ENCODE data around the gene PCDH1.
"Not testable (repeated sequence)": the region's sequence is repeated elsewhere in the genome, so short reads cannot be mapped to it uniquely, and the experiment has no call there.

PCDH1 gene

DNA sequence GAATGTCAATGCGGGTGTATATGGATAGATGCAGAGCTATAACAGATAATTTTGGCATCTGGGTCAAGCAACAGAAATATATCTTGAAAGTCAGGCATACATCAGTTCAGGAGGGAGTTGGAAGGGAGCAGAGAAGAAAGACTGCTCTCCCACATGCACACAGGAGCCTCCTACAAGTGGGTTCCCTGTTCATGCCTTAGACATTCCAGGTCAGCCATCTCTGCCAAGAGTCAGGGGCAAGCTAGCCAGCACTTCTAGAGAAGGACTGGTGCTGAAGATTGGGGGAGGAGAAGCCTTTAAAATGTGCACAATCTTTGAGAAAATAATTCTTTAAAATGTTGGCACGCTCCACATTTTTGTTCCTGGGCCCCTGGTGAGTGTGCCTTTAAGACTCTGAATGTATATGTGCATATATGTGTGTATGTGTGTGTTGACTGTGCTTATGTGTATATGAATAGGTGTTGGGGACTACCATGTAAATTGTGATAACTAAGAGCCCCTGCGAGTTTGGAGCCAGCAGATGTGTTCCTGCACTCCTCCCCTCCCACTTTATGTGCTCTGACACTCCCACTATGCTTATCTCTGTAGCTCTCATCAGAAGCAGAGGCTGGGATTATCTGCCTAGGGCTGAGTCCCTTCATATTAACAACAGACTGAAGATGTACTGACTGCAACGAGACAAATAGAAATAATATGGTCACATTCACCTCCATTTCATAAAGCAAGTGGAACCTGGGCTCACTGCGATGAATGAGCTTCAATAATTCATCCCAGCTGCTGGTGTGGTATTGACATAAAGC is 24.0 kb upstream of the PCDH1 start:
- POLR2A ChIA-PET, result interaction anchor here (0.6 kb wide), 1 partner anchor 8 kb away, joined by 6 read pairs; no protein-coding TSS in a partner anchor

DNA sequence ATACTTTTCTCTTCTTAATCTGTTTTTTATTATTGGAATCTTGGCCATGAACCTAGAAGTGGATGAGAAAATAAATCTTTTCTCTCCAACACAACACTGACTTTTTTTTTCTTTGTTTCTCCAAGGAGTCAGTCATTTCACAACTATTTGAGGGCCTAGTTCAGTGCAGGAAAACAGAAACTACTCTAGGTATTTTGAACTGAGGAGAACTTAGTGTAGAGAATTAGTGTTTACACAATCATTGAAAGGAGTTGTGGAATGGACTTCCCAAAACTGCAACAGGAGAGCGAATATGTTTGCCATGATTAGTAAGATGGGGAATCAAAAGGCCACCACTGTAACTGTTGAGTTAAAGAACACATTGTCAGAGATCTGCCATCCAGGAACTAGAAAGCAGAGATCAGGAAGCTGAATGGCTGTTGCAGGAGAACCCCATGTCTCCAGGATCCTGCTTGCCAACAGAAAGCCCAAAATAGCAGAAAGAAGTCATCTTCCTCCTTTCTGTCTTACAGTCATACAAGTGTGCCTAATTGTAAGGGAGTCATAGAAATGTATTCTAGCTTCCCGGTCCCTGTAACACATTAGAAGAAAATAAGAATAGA is 20.3 kb upstream of the PCDH1 start:
- Histone ChIP-seq H3K9me3 (ENCODE audit: control extremely low read depth in 1 of 5, control insufficient read depth in 4 of 5, insufficient read depth in 2 of 5, low read depth in 1 of 5, low read length in 4 of 5) (no peaks in the 10 kb centered on the region), H3K4me3 (ENCODE audit: control insufficient read depth in 1 of 7, extremely low read depth in 1 of 7, insufficient read depth in 4 of 7, low read depth in 2 of 7, low read length in 6 of 7) (no peak overlapping the region), H3K36me3 (ENCODE audit: control insufficient read depth in 4 of 4, insufficient read depth in 4 of 4, low read length in 3 of 4) (no peaks in the 10 kb centered on the region), H3K27me3 (replicated peaks in 2 of 5; ENCODE audit: control insufficient read depth in 4 of 5, insufficient read depth in 5 of 5, low read length in 4 of 5) (peaks cover 0 to 3% (median 0%) of the 10 kb centered on the region in 5 experiments), H3K4me1 (ENCODE audit: control extremely low read depth in 1 of 4, control insufficient read depth in 4 of 4, insufficient read depth in 4 of 4, low read length in 3 of 4) (peaks cover 0 to 11% (median 0%) of the 10 kb centered on the region in 4 experiments), H3K27ac (ENCODE audit: insufficient read depth in 1 of 2, low read depth in 1 of 2, low read length in 2 of 2, poor library complexity in 1 of 2, severe bottlenecking in 2 of 2) (no peak overlapping the region)
- ChIA-PET POLR2A (no interaction called here), CTCF (interaction anchor here (1.2 kb wide), 1 partner anchor 62 kb away, joined by 4 read pairs; no protein-coding TSS in a partner anchor)
- no peak for DNase-seq
- 100% methylated on average over 1 of the region's 2 CpGs for WGBS (ENCODE audit: insufficient coverage)

More for the DNA sequence above, 24.0 kb upstream of the PCDH1 start:
- Histone ChIP-seq H3K27ac (ENCODE audit: insufficient read depth in 1 of 2, low read depth in 1 of 2, low read length in 2 of 2, poor library complexity in 1 of 2, severe bottlenecking in 2 of 2) (no peak overlapping the region), H3K27me3 (replicated peaks in 2 of 5; ENCODE audit: control insufficient read depth in 4 of 5, insufficient read depth in 5 of 5, low read length in 4 of 5) (peaks cover 0 to 3% (median 0%) of the 10 kb centered on the region in 5 experiments), H3K4me1 (ENCODE audit: control extremely low read depth in 1 of 4, control insufficient read depth in 4 of 4, insufficient read depth in 4 of 4, low read length in 3 of 4) (peaks cover 0 to 17% (median 0%) of the 10 kb centered on the region in 4 experiments), H3K36me3 (ENCODE audit: control insufficient read depth in 4 of 4, insufficient read depth in 4 of 4, low read length in 3 of 4) (no peaks in the 10 kb centered on the region), H3K4me3 (ENCODE audit: control insufficient read depth in 1 of 7, extremely low read depth in 1 of 7, insufficient read depth in 4 of 7, low read depth in 2 of 7, low read length in 6 of 7) (no peak overlapping the region), H3K9me3 (ENCODE audit: control extremely low read depth in 1 of 5, control insufficient read depth in 4 of 5, insufficient read depth in 2 of 5, low read depth in 1 of 5, low read length in 4 of 5) (no peaks in the 10 kb centered on the region)
- 96% methylated on average over 3 of the region's 5 CpGs for WGBS (ENCODE audit: insufficient coverage)
- CTCF ChIA-PET, result interaction anchor here (0.7 to 2.4 kb wide), 5 partner anchors 11 to 282 kb away, joined by 3 to 11 read pairs (median 3); no protein-coding TSS in a partner anchor
- DNase-seq, result no peak

DNA sequence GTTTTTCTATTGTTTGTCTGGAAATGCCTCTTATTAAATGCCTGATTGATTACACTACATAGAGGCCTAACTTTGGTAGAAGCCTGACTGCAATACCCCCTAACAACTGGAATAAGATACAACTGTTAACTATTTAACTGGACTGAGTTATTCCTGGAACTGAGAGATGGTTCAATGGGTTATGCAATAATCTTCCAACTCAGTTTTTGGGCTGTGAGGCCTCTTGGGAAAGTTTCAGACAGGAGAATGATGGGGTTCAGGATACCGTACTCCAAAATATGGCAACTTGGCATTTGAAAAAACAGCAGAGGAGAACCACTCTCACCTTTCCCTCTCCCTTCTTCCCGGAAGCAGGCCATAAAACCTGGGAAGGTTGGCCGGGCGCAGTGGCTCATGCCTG is 19.2 kb upstream of the PCDH1 start:
- CTCF ChIA-PET, result no interaction called here
- Histone ChIP-seq H3K27me3 (replicated peaks in 2 of 5; ENCODE audit: control insufficient read depth in 4 of 5, insufficient read depth in 5 of 5, low read length in 4 of 5) (peaks cover 0 to 3% (median 0%) of the 10 kb centered on the region in 5 experiments), H3K9me3 (ENCODE audit: control extremely low read depth in 1 of 5, control insufficient read depth in 4 of 5, insufficient read depth in 2 of 5, low read depth in 1 of 5, low read length in 4 of 5) (no peaks in the 10 kb centered on the region), H3K36me3 (ENCODE audit: control insufficient read depth in 4 of 4, insufficient read depth in 4 of 4, low read length in 3 of 4) (no peaks in the 10 kb centered on the region), H3K27ac (ENCODE audit: insufficient read depth in 1 of 2, low read depth in 1 of 2, low read length in 2 of 2, poor library complexity in 1 of 2, severe bottlenecking in 2 of 2) (no peak overlapping the region), H3K4me1 (ENCODE audit: control extremely low read depth in 1 of 4, control insufficient read depth in 4 of 4, insufficient read depth in 4 of 4, low read length in 3 of 4) (no peaks in the 10 kb centered on the region), H3K4me3 (ENCODE audit: control insufficient read depth in 1 of 7, extremely low read depth in 1 of 7, insufficient read depth in 4 of 7, low read depth in 2 of 7, low read length in 6 of 7) (no peak overlapping the region)
- POLR2A ChIA-PET, result no interaction called here
- DNase-seq, result no peak
- WGBS (ENCODE audit: insufficient coverage), result 100% methylated on average over 1 of the region's 4 CpGs

- H3K36me3 ChIP-seq (ENCODE audit: control insufficient read depth in 4 of 4, insufficient read depth in 4 of 4, low read length in 3 of 4); H3K4me1 ChIP-seq (ENCODE audit: control extremely low read depth in 1 of 4, control insufficient read depth in 4 of 4, insufficient read depth in 4 of 4, low read length in 3 of 4); H3K9me3 ChIP-seq (ENCODE audit: control extremely low read depth in 1 of 5, control insufficient read depth in 4 of 5, insufficient read depth in 2 of 5, low read depth in 1 of 5, low read length in 4 of 5); H3K4me3 ChIP-seq (ENCODE audit: control insufficient read depth in 1 of 7, extremely low read depth in 1 of 7, insufficient read depth in 4 of 7, low read depth in 2 of 7, low read length in 6 of 7); POLR2A ChIA-PET; H3K27ac ChIP-seq (ENCODE audit: insufficient read depth in 1 of 2, low read depth in 1 of 2, low read length in 2 of 2, poor library complexity in 1 of 2, severe bottlenecking in 2 of 2); DNase-seq: not testable (repeated sequence)
- WGBS (ENCODE audit: insufficient coverage), result no CpG with 5 or more reads among the region's 2 CpGs
- H3K27me3 ChIP-seq (replicated peaks in 2 of 5; ENCODE audit: control insufficient read depth in 4 of 5, insufficient read depth in 5 of 5, low read length in 4 of 5), result peaks cover 0 to 12% (median 5%) of the 10 kb centered on the region in 5 experiments
- CTCF ChIA-PET, result interaction anchor here (0.8 to 4.4 kb wide), 12 partner anchors 10 to 198 kb away, joined by 3 to 25 read pairs (median 4); partner anchors contain the start of gene PCDH1
These were observed 12.2 kb upstream of the PCDH1 start for GRCh38 chr5:141890429-141890828.

GRCh38 chr5:141889282-141889871 is 11.2 kb upstream of the PCDH1 start:
- Histone ChIP-seq H3K36me3 (ENCODE audit: control insufficient read depth in 4 of 4, insufficient read depth in 4 of 4, low read length in 3 of 4) (no peaks in the 10 kb centered on the region), H3K4me1 (ENCODE audit: control extremely low read depth in 1 of 4, control insufficient read depth in 4 of 4, insufficient read depth in 4 of 4, low read length in 3 of 4) (no peaks in the 10 kb centered on the region), H3K9me3 (ENCODE audit: control extremely low read depth in 1 of 5, control insufficient read depth in 4 of 5, insufficient read depth in 2 of 5, low read depth in 1 of 5, low read length in 4 of 5) (no peaks in the 10 kb centered on the region), H3K27me3 (replicated peaks in 2 of 5; ENCODE audit: control insufficient read depth in 4 of 5, insufficient read depth in 5 of 5, low read length in 4 of 5) (peaks cover 7 to 22% (median 11%) of the 10 kb centered on the region in 5 experiments), H3K4me3 (ENCODE audit: control insufficient read depth in 1 of 7, extremely low read depth in 1 of 7, insufficient read depth in 4 of 7, low read depth in 2 of 7, low read length in 6 of 7) (no peak overlapping the region), H3K27ac (ENCODE audit: insufficient read depth in 1 of 2, low read depth in 1 of 2, low read length in 2 of 2, poor library complexity in 1 of 2, severe bottlenecking in 2 of 2) (no peak overlapping the region)
- ChIA-PET POLR2A (no interaction called here), CTCF (interaction anchor here (0.6 to 4.4 kb wide), 12 partner anchors 9 to 227 kb away, joined by 3 to 25 read pairs (median 3); partner anchors contain the start of gene PCDH1)
- peak in 2 of 3 donors; percentile 41 to 43 for DNase-seq
- no CpG with 5 or more reads among the region's 3 CpGs for WGBS (ENCODE audit: insufficient coverage)

DNA sequence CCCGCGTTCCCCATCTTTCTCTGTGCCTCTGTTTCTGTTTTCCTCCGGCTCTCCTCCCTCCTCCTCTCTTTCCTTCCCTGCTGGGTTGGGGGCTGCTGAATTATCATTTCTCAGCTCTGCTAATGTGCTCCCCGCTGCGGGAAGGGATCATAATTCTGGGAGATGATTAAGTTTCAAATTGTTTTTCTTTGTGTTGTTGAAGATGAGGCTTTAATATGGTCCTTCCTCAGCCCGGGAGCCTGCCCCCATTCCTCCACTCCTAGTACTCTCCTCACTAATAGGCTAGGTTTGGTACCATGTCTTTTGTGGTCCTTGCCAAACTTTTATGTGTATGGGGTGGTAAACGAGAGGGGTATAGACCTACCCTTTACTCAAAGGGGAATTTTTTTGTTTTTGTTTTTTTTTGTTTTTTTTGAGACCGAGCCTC is 5.7 kb upstream of the PCDH1 start:
- no peak overlapping the region for H3K4me3 ChIP-seq (ENCODE audit: control insufficient read depth in 1 of 7, extremely low read depth in 1 of 7, insufficient read depth in 4 of 7, low read depth in 2 of 7, low read length in 6 of 7)
- POLR2A ChIA-PET, result interaction anchor here (0.5 kb wide), 1 partner anchor 723 kb away, joined by 4 read pairs; no protein-coding TSS in a partner anchor
- H3K4me1 ChIP-seq (ENCODE audit: control extremely low read depth in 1 of 4, control insufficient read depth in 4 of 4, insufficient read depth in 4 of 4, low read length in 3 of 4), result peaks cover 0 to 10% (median 5%) of the 10 kb centered on the region in 4 experiments
- CTCF ChIA-PET, result interaction anchor here (1.3 to 10.8 kb wide), 6 partner anchors 9 to 190 kb away, joined by 3 to 108 read pairs (median 10); no protein-coding TSS in a partner anchor
- H3K36me3 ChIP-seq (ENCODE audit: control insufficient read depth in 4 of 4, insufficient read depth in 4 of 4, low read length in 3 of 4), result no peaks in the 10 kb centered on the region
- H3K9me3 ChIP-seq (ENCODE audit: control extremely low read depth in 1 of 5, control insufficient read depth in 4 of 5, insufficient read depth in 2 of 5, low read depth in 1 of 5, low read length in 4 of 5), result no peaks in the 10 kb centered on the region
- no peak for DNase-seq
- 42% methylated on average over 3 of the region's 8 CpGs for WGBS (ENCODE audit: insufficient coverage)
- peaks cover 7 to 73% (median 34%) of the 10 kb centered on the region in 5 experiments for H3K27me3 ChIP-seq (replicated peaks in 2 of 5; ENCODE audit: control insufficient read depth in 4 of 5, insufficient read depth in 5 of 5, low read length in 4 of 5)
- no peak overlapping the region for H3K27ac ChIP-seq (ENCODE audit: insufficient read depth in 1 of 2, low read depth in 1 of 2, low read length in 2 of 2, poor library complexity in 1 of 2, severe bottlenecking in 2 of 2)

Data from common myeloid progenitor, CD34-positive (primary cell).